MM.1S (cell line): Measurements from ENCODE around the gene LMOD1.

Experiments used
- DNase-seq: peaks from one replicate; pipeline ENCODE4 v3.0.0-alpha.2; 2015
- H2AFZ ChIP-seq: fragments of 300-600 bp; sonication (generic); 2 replicates; pipeline ENCODE4 v1.6.0; 2016; ENCODE audit warnings: antibody characterized with exemption, low read length
- H3F3A ChIP-seq: fragments of 300-600 bp; sonication (generic); 2 replicates; pipeline ENCODE4 v1.6.1; 2016; ENCODE audit warnings: mild to moderate bottlenecking, antibody characterized with exemption, low read length, moderate library complexity, mixed read lengths; ENCODE audit not compliant: insufficient read depth
- H3K27ac ChIP-seq: fragments of 300-600 bp; sonication (generic); 2 replicates; pipeline ENCODE4 v1.5.1; 2016; ENCODE audit warnings: mild to moderate bottlenecking, low read length
- H3K27me3 ChIP-seq: fragments of 300-600 bp; sonication (generic); replicated peaks from 2 replicates; pipeline ENCODE4 v1.6.0; 2016; ENCODE audit warnings: low read length; ENCODE audit not compliant: insufficient read depth
- H3K36me3 ChIP-seq: fragments of 300-600 bp; sonication (generic); replicated peaks from 2 replicates; pipeline ENCODE4 v1.6.1; 2016; ENCODE audit warnings: mild to moderate bottlenecking, low read length, mixed read lengths; ENCODE audit not compliant: insufficient read depth
- H3K4me1 ChIP-seq: fragments of 300-600 bp; sonication (generic); 2 replicates; pipeline ENCODE4 v1.6.1; 2016; ENCODE audit warnings: low read length, mixed read lengths
- H3K4me2 ChIP-seq: fragments of 300-600 bp; sonication (generic); 2 replicates; pipeline ENCODE4 v1.6.0; 2016; ENCODE audit warnings: low read depth, low read length
- H3K4me3 ChIP-seq: fragments of 300-600 bp; sonication (generic); 2 replicates; pipeline ENCODE4 v1.5.1; 2016; ENCODE audit warnings: low read length, mixed read lengths
- H3K79me2 ChIP-seq: fragments of 300-600 bp; sonication (generic); 2 replicates; pipeline ENCODE4 v1.6.1; 2016; ENCODE audit warnings: mixed run types, low read length, mixed read lengths
- H3K9ac ChIP-seq: fragments of 300-600 bp; sonication (generic); 2 replicates; pipeline ENCODE4 v1.6.1; 2016; ENCODE audit warnings: low read length, mixed read lengths
- H3K9me2 ChIP-seq: fragments of 300-600 bp; sonication (generic); replicated peaks from 2 replicates; pipeline ENCODE4 v1.6.1; 2016; ENCODE audit warnings: mild to moderate bottlenecking, low read length, mixed read lengths; ENCODE audit not compliant: insufficient read depth
- H3K9me3 ChIP-seq: fragments of 300-600 bp; sonication (generic); replicated peaks from 2 replicates; pipeline ENCODE4 v1.6.1; 2016; ENCODE audit warnings: mild to moderate bottlenecking, low read length, mixed read lengths; ENCODE audit not compliant: insufficient read depth
- H4K20me1 ChIP-seq: fragments of 300-600 bp; sonication (generic); 2 replicates; pipeline ENCODE4 v1.6.1; 2016; ENCODE audit warnings: mild to moderate bottlenecking, low read length, moderate library complexity, mixed read lengths; ENCODE audit not compliant: insufficient read depth
- CTCF ChIP-seq: fragments of 300-600 bp; sonication (generic); IDR thresholded peaks from 2 replicates; pipeline ENCODE4 v1.5.1; 2016; ENCODE audit warnings: antibody characterized with exemption, low read length, mixed read lengths
- EZH2 ChIP-seq: fragments of 300-600 bp; sonication (generic); optimal IDR thresholded peaks from 2 replicates; pipeline ENCODE3; 2017; ENCODE audit warnings: low read depth, mild to moderate bottlenecking, antibody characterized with exemption, low read length, mixed read lengths
- EZH2phosphoT487 ChIP-seq: fragments of 300-600 bp; sonication (generic); IDR thresholded peaks from 2 replicates; pipeline ENCODE4 v1.6.1; 2018; ENCODE audit warnings: antibody characterized with exemption, low read length

The LMOD1 gene

GRCh38 chr1:201947697-201948008 lies 1.3 kb upstream of the LMOD1 start:
- DNase-seq = no peak
- no peaks in the 10 kb centered on the region for H3K9me3 ChIP-seq
- H3K4me1 ChIP-seq = peaks cover 8% of the 10 kb centered on the region
- no peak overlapping the region for H3K4me2 ChIP-seq
- H3K4me3 ChIP-seq = no peak overlapping the region
- no peak overlapping the region for H3K9ac ChIP-seq
- H3K9me2 ChIP-seq = no peaks in the 10 kb centered on the region
- no peak overlapping the region for H2AFZ ChIP-seq
- no peaks in the 10 kb centered on the region for H3K79me2 ChIP-seq
- no peaks in the 10 kb centered on the region for H4K20me1 ChIP-seq
- H3K27ac ChIP-seq = no peak overlapping the region
- no peaks in the 10 kb centered on the region for H3K36me3 ChIP-seq
- no peaks in the 10 kb centered on the region for H3F3A ChIP-seq
- TF ChIP-seq CTCF (no peak), EZH2phosphoT487 (no peak), EZH2 (no peak)
- H3K27me3 ChIP-seq = peaks cover 28% of the 10 kb centered on the region

GRCh38 chr1:201945863-201946223 lies 505 bp downstream of the LMOD1 start:
- H3K9me2 ChIP-seq = no peaks in the 10 kb centered on the region
- H3K4me1 ChIP-seq = peaks cover 8% of the 10 kb centered on the region
- H3K4me2 ChIP-seq = no peak overlapping the region
- no peak overlapping the region for H3K4me3 ChIP-seq
- H3F3A ChIP-seq = no peaks in the 10 kb centered on the region
- H3K27ac ChIP-seq = no peak overlapping the region
- H3K9ac ChIP-seq = no peak overlapping the region
- H4K20me1 ChIP-seq = no peaks in the 10 kb centered on the region
- H3K9me3 ChIP-seq = no peaks in the 10 kb centered on the region
- H2AFZ ChIP-seq = no peak overlapping the region
- TF ChIP-seq CTCF = no peak
- TF ChIP-seq EZH2phosphoT487 = no peak
- no peak for TF ChIP-seq EZH2
- H3K27me3 ChIP-seq = peaks cover 28% of the 10 kb centered on the region
- no peak for DNase-seq
- H3K79me2 ChIP-seq = no peaks in the 10 kb centered on the region
- no peaks in the 10 kb centered on the region for H3K36me3 ChIP-seq

- H3K27me3 ChIP-seq = peaks cover 28% of the 10 kb centered on the region
- DNase-seq = no peak
- H4K20me1 ChIP-seq = no peaks in the 10 kb centered on the region
- no peak overlapping the region for H3K9ac ChIP-seq
- H3K9me2 ChIP-seq = no peaks in the 10 kb centered on the region
- no peak for TF ChIP-seq EZH2phosphoT487
- peak; percentile 28 for TF ChIP-seq CTCF
- H3F3A ChIP-seq = no peaks in the 10 kb centered on the region
- H3K9me3 ChIP-seq = no peaks in the 10 kb centered on the region
- H3K4me1 ChIP-seq = peaks cover 8% of the 10 kb centered on the region
- no peak overlapping the region for H3K4me3 ChIP-seq
- no peak overlapping the region for H3K27ac ChIP-seq
- H3K79me2 ChIP-seq = no peaks in the 10 kb centered on the region
- H3K36me3 ChIP-seq = no peaks in the 10 kb centered on the region
- H3K4me2 ChIP-seq = no peak overlapping the region
- no peak overlapping the region for H2AFZ ChIP-seq
These were observed 1.2 kb downstream of the LMOD1 start for GRCh38 chr1:201945157-201945556.

- H3F3A ChIP-seq = no peaks in the 10 kb centered on the region
- H2AFZ ChIP-seq = no peak overlapping the region
- H3K9ac ChIP-seq = no peak overlapping the region
- no peaks in the 10 kb centered on the region for H3K9me2 ChIP-seq
- TF ChIP-seq EZH2phosphoT487 (no peak), CTCF (no peak), EZH2 (no peak)
- peaks cover 6% of the 10 kb centered on the region for H3K4me1 ChIP-seq
- peaks cover 28% of the 10 kb centered on the region for H3K27me3 ChIP-seq
- H3K4me2 ChIP-seq = no peak overlapping the region
- H4K20me1 ChIP-seq = no peaks in the 10 kb centered on the region
- no peaks in the 10 kb centered on the region for H3K79me2 ChIP-seq
- no peak overlapping the region for H3K27ac ChIP-seq
- H3K9me3 ChIP-seq = no peaks in the 10 kb centered on the region
- no peak for DNase-seq
- no peak overlapping the region for H3K4me3 ChIP-seq
- H3K36me3 ChIP-seq = no peaks in the 10 kb centered on the region
These were observed 1.7 kb downstream of the LMOD1 start for GRCh38 chr1:201944639-201945038.
